NCI-H1092 (cell line): ENCODE data around the gene RAB41.
"Not testable (repeated sequence)": the region's sequence is repeated elsewhere in the genome, so short reads cannot be mapped to it uniquely, and the experiment has no call there.

ENCODE experiments used
- DNase-seq: peaks from one replicate; lab custom pipeline; 2025; lab: John Stamatoyannopoulos, UW

The RAB41 gene

GRCh38 chrX:70281951-70282350 is at the start of gene RAB41:
Gene RAB41, plus strand, starts transcription at chrX:70282172. Its CDS starts 46 bp downstream, at chrX:70282218.
- DNase-seq, result no peak

GRCh38 chrX:70234355-70234754 is 47.6 kb upstream of the RAB41 start, which contains the start of gene AWAT1:
Gene AWAT1, plus strand, starts transcription at chrX:70234655. Its CDS starts 41 bp downstream, at chrX:70234696.
- DNase-seq, result no peak

- no peak for DNase-seq
These were observed 41.2 kb upstream of the RAB41 start for GRCh38 chrX:70240751-70241150.

- no peak for DNase-seq
These were observed 40.5 kb upstream of the RAB41 start for GRCh38 chrX:70241501-70241900.

GRCh38 chrX:70243601-70244000 is 38.4 kb upstream of the RAB41 start:
- DNase-seq, result not testable (repeated sequence)

GRCh38 chrX:70244881-70245280 is 37.1 kb upstream of the RAB41 start:
- DNase-seq, result no peak

- DNase-seq, result no peak
These were observed 34.7 kb upstream of the RAB41 start for GRCh38 chrX:70247252-70247651.

GRCh38 chrX:70252491-70252890 is 29.5 kb upstream of the RAB41 start:
- no peak for DNase-seq

- DNase-seq, result no peak
These were observed 28.5 kb upstream of the RAB41 start for GRCh38 chrX:70253377-70254062.

GRCh38 chrX:70254063-70254400 is 27.9 kb upstream of the RAB41 start:
- no peak for DNase-seq

GRCh38 chrX:70254909-70255308 is 27.1 kb upstream of the RAB41 start:
- DNase-seq, result no peak

- DNase-seq, result no peak
These were observed 26.5 kb upstream of the RAB41 start for GRCh38 chrX:70255452-70255851.

GRCh38 chrX:70257423-70258288 is 24.3 kb upstream of the RAB41 start:
- no peak for DNase-seq

- no peak for DNase-seq
These were observed 21.9 kb upstream of the RAB41 start, which contains the start of gene P2RY4 for GRCh38 chrX:70260104-70260503. Gene P2RY4, minus strand, starts transcription at chrX:70260204. Its CDS starts 580 bp downstream, at chrX:70259624.

- DNase-seq, result peak; percentile 16
These were observed 18.9 kb upstream of the RAB41 start for GRCh38 chrX:70262952-70263567.

- no peak for DNase-seq
These were observed 17.2 kb upstream of the RAB41 start for GRCh38 chrX:70264784-70265183.

- no peak for DNase-seq
These were observed 13.9 kb upstream of the RAB41 start, which contains the start of gene ARR3 for GRCh38 chrX:70268034-70268433. Gene ARR3, plus strand, starts transcription at chrX:70268334. Its CDS starts 1,052 bp downstream, at chrX:70269386.

- not testable (repeated sequence) for DNase-seq
These were observed 7.9 kb upstream of the RAB41 start for GRCh38 chrX:70274029-70274428.

GRCh38 chrX:70279081-70279480 is 2.9 kb upstream of the RAB41 start:
- DNase-seq, result no peak

GRCh38 chrX:70280573-70280972 is 1.4 kb upstream of the RAB41 start:
- DNase-seq, result no peak

- DNase-seq, result no peak
These were observed 7.3 kb downstream of the RAB41 start for GRCh38 chrX:70289168-70289792.
